Smooth muscle cell (in vitro differentiated cells): Measurements from ENCODE around the gene KIF26B. TPM values are rescaled to one million over a fixed set of nuclear protein-coding genes. Genes with fewer than 3 reads are reported as not detected.
A peak's percentile ranks its signal among the peaks of the same experiment; 100 is the strongest.

Experiments used
- DNase-seq: peaks from one replicate; lab custom pipeline; 2025; ENCODE audit not compliant: unreplicated experiment; lab: John Stamatoyannopoulos, UW
- H2AFZ ChIP-seq: fragments of 200-600 bp; sonication (generic); 2 replicates; pipeline ENCODE4 v1.6.0; 2016; ENCODE audit warnings: antibody characterized with exemption, low read depth, mild to moderate bottlenecking
- H3F3A ChIP-seq: fragments of 200-600 bp; sonication (generic); 2 replicates; pipeline ENCODE4 v1.6.0; 2017; ENCODE audit warnings: antibody characterized with exemption, low read depth
- H3K27ac ChIP-seq: fragments of 200-600 bp; sonication (generic); 2 replicates; pipeline ENCODE4 v1.5.1; 2016; ENCODE audit warnings: low read depth, mild to moderate bottlenecking
- H3K27me3 ChIP-seq: fragments of 200-600 bp; sonication (generic); 2 replicates; pipeline ENCODE4 v1.6.1; 2016; ENCODE audit warnings: low read depth, mild to moderate bottlenecking
- H3K36me3 ChIP-seq: fragments of 200-600 bp; sonication (generic); 2 replicates; pipeline ENCODE4 v1.5.1; 2016; ENCODE audit warnings: low read depth
- H3K4me1 ChIP-seq: fragments of 200-600 bp; sonication (generic); 2 replicates; pipeline ENCODE4 v1.5.1; 2016; ENCODE audit warnings: low read depth
- H3K4me2 ChIP-seq: fragments of 200-600 bp; sonication (generic); 2 replicates; pipeline ENCODE4 v1.6.0; 2016; ENCODE audit warnings: mild to moderate bottlenecking
- H3K4me3 ChIP-seq: fragments of 200-600 bp; sonication (generic); 2 replicates; pipeline ENCODE4 v1.5.1; 2016; ENCODE audit warnings: mild to moderate bottlenecking
- H3K79me2 ChIP-seq: fragments of 200-600 bp; sonication (generic); 2 replicates; pipeline ENCODE4 v1.6.0; 2016; ENCODE audit warnings: low read depth, mild to moderate bottlenecking
- H3K9ac ChIP-seq: fragments of 200-600 bp; sonication (generic); 2 replicates; pipeline ENCODE4 v1.6.0; 2016; ENCODE audit warnings: low read depth
- H3K9me3 ChIP-seq: fragments of 200-600 bp; sonication (generic); replicated peaks from 2 replicates; pipeline ENCODE4 v1.5.1; 2016; ENCODE audit warnings: low read depth
- H4K20me1 ChIP-seq: fragments of 200-600 bp; sonication (generic); 2 replicates; pipeline ENCODE4 v1.6.0; 2016; ENCODE audit warnings: low read depth
- CTCF ChIP-seq: fragments of 200-600 bp; sonication (generic); IDR thresholded peaks from 2 replicates; pipeline ENCODE4 v1.5.1; 2017; ENCODE audit warnings: borderline replicate concordance, mild to moderate bottlenecking, antibody characterized with exemption; ENCODE audit not compliant: insufficient read depth, poor library complexity, severe bottlenecking
- WGBS: methylation state at CpG from one replicate; pipeline ENCODE4 v1.1.7; 2016; ENCODE audit warnings: low lambda C conversion rate; 5-methylcytosine and 5-hydroxymethylcytosine counted together
- polyA plus RNA-seq: library from polyadenylated mRNA; unstranded; fragments of >200 nt; fragmentation: Nextera tagmentation; extraction: Ambion mirVana; gene quantifications from 2 replicates; pipeline ENCODE4 v1.2.1, GENCODE V29; 2016
- total RNA-seq: library from RNA; depleted of rRNA; stranded (reverse); fragments of >200 nt; gene quantifications from 2 replicates; pipeline ENCODE4 v1.2.3, GENCODE V29; 2014

Gene KIF26B
- total and polyA plus RNA-seq, 2 experiments from 2014 or later: 24.9 to 43.3 TPM

- Histone ChIP-seq H3K4me3 (no peak overlapping the region), H3K9ac (no peak overlapping the region)
- TF ChIP-seq CTCF: peak; percentile 16
Measured at GRCh38 chr1:245493029-245493428, 338.2 kb downstream of the KIF26B start.

GRCh38 chr1:245495681-245496080, 340.9 kb downstream of the KIF26B start:
- WGBS: 83% methylated on average over 5 of the region's 5 CpGs
- H3K79me2 ChIP-seq: peaks cover 28% of the 10 kb centered on the region
- peaks cover 46% of the 10 kb centered on the region for H4K20me1 ChIP-seq
- no peaks in the 10 kb centered on the region for H3K9me3 ChIP-seq
- TF ChIP-seq CTCF: no peak
- no peak overlapping the region for H2AFZ ChIP-seq
- H3K4me1 ChIP-seq: no peaks in the 10 kb centered on the region
- H3F3A ChIP-seq: no peaks in the 10 kb centered on the region
- DNase-seq: no peak
- H3K27me3 ChIP-seq: no peaks in the 10 kb centered on the region
- no peak overlapping the region for H3K4me2 ChIP-seq
- no peak overlapping the region for H3K27ac ChIP-seq
- H3K36me3 ChIP-seq: peaks cover 3% of the 10 kb centered on the region
- H3K4me3 ChIP-seq: no peak overlapping the region
- H3K9ac ChIP-seq: no peak overlapping the region

More at GRCh38 chr1:245493029-245493428, 338.2 kb downstream of the KIF26B start:
- no peak overlapping the region for H3K4me2 ChIP-seq
- peaks cover 3% of the 10 kb centered on the region for H3K36me3 ChIP-seq
- no peak for DNase-seq
- no peak overlapping the region for H2AFZ ChIP-seq
- no peaks in the 10 kb centered on the region for H3K27me3 ChIP-seq
- peaks cover 43% of the 10 kb centered on the region for H4K20me1 ChIP-seq
- 77% methylated on average over 5 of the region's 5 CpGs for WGBS
- peaks cover 9% of the 10 kb centered on the region for H3F3A ChIP-seq
- H3K79me2 ChIP-seq: peaks cover 23% of the 10 kb centered on the region
- H3K9me3 ChIP-seq: no peaks in the 10 kb centered on the region
- no peak overlapping the region for H3K27ac ChIP-seq
- H3K4me1 ChIP-seq: peaks cover 4% of the 10 kb centered on the region

- H2AFZ ChIP-seq: no peak overlapping the region
- H3K4me1 ChIP-seq: no peaks in the 10 kb centered on the region
- H3K36me3 ChIP-seq: peaks cover 3% of the 10 kb centered on the region
- no peak for TF ChIP-seq CTCF
- peaks cover 33% of the 10 kb centered on the region for H3K79me2 ChIP-seq
- 84% methylated on average over 7 of the region's 7 CpGs for WGBS
- no peak overlapping the region for H3K4me2 ChIP-seq
- no peaks in the 10 kb centered on the region for H3K27me3 ChIP-seq
- H3K9me3 ChIP-seq: no peaks in the 10 kb centered on the region
- no peak overlapping the region for H3K9ac ChIP-seq
- H3K4me3 ChIP-seq: no peak overlapping the region
- no peak overlapping the region for H3K27ac ChIP-seq
- H4K20me1 ChIP-seq: peaks cover 69% of the 10 kb centered on the region
- no peak for DNase-seq
- H3F3A ChIP-seq: no peaks in the 10 kb centered on the region
Measured at GRCh38 chr1:245500546-245500945, 345.8 kb downstream of the KIF26B start.

- whole genome bisulfite sequencing: 83% methylated on average over 7 of the region's 7 CpGs
- TF ChIP-seq CTCF: no peak
- H3K4me3 ChIP-seq: no peak overlapping the region
- no peaks in the 10 kb centered on the region for H3F3A ChIP-seq
- H3K9ac ChIP-seq: no peak overlapping the region
- no peaks in the 10 kb centered on the region for H3K27me3 ChIP-seq
- H2AFZ ChIP-seq: no peak overlapping the region
- H3K36me3 ChIP-seq: no peaks in the 10 kb centered on the region
- no peaks in the 10 kb centered on the region for H3K4me1 ChIP-seq
- H3K4me2 ChIP-seq: no peak overlapping the region
- H3K27ac ChIP-seq: no peak overlapping the region
- no peaks in the 10 kb centered on the region for H3K9me3 ChIP-seq
- DNase-seq: no peak
- H3K79me2 ChIP-seq: peaks cover 32% of the 10 kb centered on the region
- H4K20me1 ChIP-seq: peaks cover 80% of the 10 kb centered on the region
Measured at GRCh38 chr1:245501633-245502032, 346.8 kb downstream of the KIF26B start.
